Fibroblast of pulmonary artery (primary cell): ENCODE data around the gene DNASE1L2.
A peak's percentile ranks its signal among the peaks of the same experiment; 100 is the strongest.

Experiments
- DNase-seq: peaks from one replicate; pipeline ENCODE4 v3.0.0-alpha.2; 2010; ENCODE audit warnings: low read depth
- H3K4me3 ChIP-seq: replicated peaks from 2 replicates; pipeline ENCODE4 v1.5.1; 2011; ENCODE audit warnings: low read depth, mild to moderate bottlenecking, control low read depth, low read length, moderate library complexity
- CTCF ChIP-seq: IDR thresholded peaks from 2 replicates; pipeline ENCODE4 v1.5.1; 2011; ENCODE audit warnings: mild to moderate bottlenecking, control low read depth, low read length, inconsistent platforms; ENCODE audit errors: missing control alignments

Gene DNASE1L2

GRCh38 chr16:2212362-2213324, 23.6 kb upstream of the DNASE1L2 start:
- H3K4me3 ChIP-seq = peak overlapping the region; percentile 57
- no peak for TF ChIP-seq CTCF
- no peak for DNase-seq

DNA sequence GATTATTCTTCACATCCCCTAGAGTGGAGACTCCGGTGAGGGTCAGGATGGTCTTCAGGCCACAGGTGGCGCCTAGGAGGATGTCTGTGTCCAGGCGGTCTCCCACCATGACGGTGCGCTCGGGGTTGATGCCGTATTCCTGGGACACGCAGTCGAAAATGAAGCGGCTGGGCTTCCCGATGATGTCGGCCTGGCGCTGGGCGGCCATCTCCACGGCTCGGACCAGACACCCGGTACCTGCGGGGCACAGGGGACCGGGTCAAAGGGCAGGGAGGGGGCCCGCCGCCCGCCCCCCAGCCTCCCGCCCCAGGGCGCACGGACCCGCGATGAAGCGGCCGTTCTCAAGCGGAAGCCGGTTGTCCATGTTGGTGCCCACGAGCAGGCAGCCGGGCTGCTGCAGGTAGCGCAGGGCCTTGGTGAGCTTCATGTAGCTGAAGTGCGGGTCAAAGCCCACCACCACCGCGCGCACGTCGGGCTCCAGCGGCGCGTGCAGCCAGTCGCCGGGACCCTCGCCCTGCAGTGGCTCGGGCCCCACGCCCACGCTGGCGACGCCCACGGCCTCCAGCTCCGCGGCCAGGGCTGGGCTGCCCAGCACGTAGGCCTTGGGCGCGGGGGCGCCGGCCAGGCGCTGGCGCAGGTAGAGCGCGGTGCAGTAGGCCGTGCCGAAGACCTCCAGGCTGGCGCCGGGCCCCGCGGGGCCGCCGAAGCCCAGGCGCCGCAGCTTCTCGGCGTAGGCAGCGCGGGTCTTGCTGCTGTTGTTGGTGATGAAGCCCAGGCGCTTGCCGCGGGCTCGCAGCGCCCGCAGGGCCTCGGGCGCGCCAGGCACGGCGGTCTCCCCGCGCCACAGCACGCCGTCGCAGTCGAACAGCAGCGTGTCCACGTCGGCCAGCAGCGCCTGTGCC, 22.2 kb upstream of the DNASE1L2 start:
- no peak for DNase-seq
- TF ChIP-seq CTCF = no peak
- peak overlapping the region; percentile 57 for H3K4me3 ChIP-seq

GRCh38 chr16:2214719-2214968, 21.6 kb upstream of the DNASE1L2 start, which contains the start of gene PGP:
Gene PGP, minus strand, starts transcription at chr16:2214840. Its CDS starts 63 bp downstream, at chr16:2214777.
- peak within 1 kb of the TSS; percentile 72 for H3K4me3 ChIP-seq
- no peak for DNase-seq
- TF ChIP-seq CTCF = no peak

DNA sequence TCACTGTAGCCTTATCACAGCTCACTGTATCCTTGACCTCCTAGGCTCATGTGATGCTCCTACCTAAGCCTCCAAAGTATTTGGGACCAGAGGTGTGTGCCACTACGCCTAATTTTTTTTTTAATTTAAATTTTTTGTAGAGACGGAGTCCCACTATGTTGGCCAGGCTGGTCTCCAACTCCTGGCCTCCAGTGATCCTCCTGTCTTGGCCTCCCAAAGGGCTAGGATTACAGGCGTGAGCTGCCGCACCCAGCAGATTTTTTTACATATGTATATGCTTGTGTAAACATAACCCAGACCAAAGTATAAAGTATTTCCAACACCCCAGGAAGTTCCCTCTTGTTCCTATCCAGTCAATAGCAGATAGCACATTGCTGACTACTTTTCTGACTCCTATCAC, 19.9 kb upstream of the DNASE1L2 start:
- no peak for TF ChIP-seq CTCF
- DNase-seq = no peak
- H3K4me3 ChIP-seq = no peak overlapping the region

- H3K4me3 ChIP-seq = peak within 1 kb of the TSS; percentile 88
- TF ChIP-seq CTCF = no peak
- peak; percentile 100 for DNase-seq
Observed at GRCh38 chr16:2223221-2223941, 12.9 kb upstream of the DNASE1L2 start, which contains the start of gene E4F1. Gene E4F1, plus strand, starts transcription at chr16:2223591. Its CDS starts 23 bp downstream, at chr16:2223614.

DNA sequence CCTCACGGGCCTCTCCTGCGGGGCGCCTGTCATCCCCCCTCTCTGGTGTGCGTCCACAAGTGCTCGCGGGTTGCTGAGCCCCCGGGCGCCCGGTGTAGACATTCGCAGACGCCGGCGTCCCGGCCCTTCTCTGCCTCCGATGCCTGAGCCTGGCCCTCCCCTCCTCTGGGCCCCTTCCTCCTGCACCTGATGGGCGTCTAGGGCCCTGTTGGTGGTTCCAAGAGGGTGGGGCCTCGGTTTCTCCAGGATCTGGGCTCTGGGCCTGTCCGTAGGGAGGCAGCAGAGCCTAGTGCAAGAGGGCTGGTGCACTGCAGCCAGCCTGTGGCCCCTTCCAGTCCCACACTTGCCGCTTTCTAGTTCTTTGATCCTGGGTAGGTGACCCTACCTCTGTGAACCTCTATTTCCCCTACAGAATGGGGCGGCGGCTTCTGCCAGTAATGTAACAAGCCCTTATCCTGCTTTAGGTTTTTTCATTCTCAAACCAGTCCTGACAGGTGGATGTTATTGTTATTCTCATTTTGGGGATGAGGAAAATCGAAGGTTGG, 12.2 kb upstream of the DNASE1L2 start:
- peak overlapping the region; percentile 88 for H3K4me3 ChIP-seq
- peak; percentile 28 for TF ChIP-seq CTCF
- DNase-seq = peak; percentile 63
